Left lobe of liver (tissue), 2 donors: ENCODE data around the gene COA5. TPM values are rescaled to one million over a fixed set of nuclear protein-coding genes. Genes with fewer than 3 reads are reported as not detected.
A peak's percentile ranks its signal among the peaks of the same experiment; 100 is the strongest.

ENCODE experiments used
- ATAC-seq: fragments of 200-7000 bp; cut with Tn5 transposase; one replicate; pipeline ENCODE4 v1.9.1; 2020; ENCODE audit warnings: mild to moderate bottlenecking, moderate library complexity
- DNase-seq: peaks from one replicate; pipeline ENCODE4 v3.0.0-alpha.2; 2020; ENCODE audit warnings: low spot score
- total RNA-seq: library from RNA; stranded (reverse); gene quantifications from one replicate; pipeline ENCODE4 v1.2.1, GENCODE V29; 2021
- donor health status: DM: no; HTN: no; CAD: no; lungs with moderate emphysema.
- donor health status: DM: no; HTN: yes; CAD: no.

Gene COA5
- total RNA-seq, 1 donor from 2014 or later: 21.2 TPM

- DNase-seq: no peak
- no peak for ATAC-seq
These were observed 35.6 kb downstream of the COA5 start for GRCh38 chr2:98572676-98573075.

- ATAC-seq (no peak), DNase-seq (no peak)
These were observed 36.1 kb downstream of the COA5 start for GRCh38 chr2:98572211-98572610.

GRCh38 chr2:98571796-98572195 is 36.5 kb downstream of the COA5 start:
- DNase-seq (no peak), ATAC-seq (no peak)

- ATAC-seq (no peak), DNase-seq (no peak)
These were observed 37.1 kb downstream of the COA5 start for GRCh38 chr2:98571121-98571701.

- DNase-seq (no peak), ATAC-seq (no peak)
These were observed 38.0 kb downstream of the COA5 start for GRCh38 chr2:98570356-98570755.

GRCh38 chr2:98569915-98570314 is 38.4 kb downstream of the COA5 start:
- DNase-seq: no peak

GRCh38 chr2:98569197-98569793 is 39.0 kb downstream of the COA5 start:
- ATAC-seq (peak; percentile 71), DNase-seq (no peak)

More at GRCh38 chr2:98569915-98570314, 38.4 kb downstream of the COA5 start:
- no peak for ATAC-seq

GRCh38 chr2:98568161-98568956 is 40.0 kb downstream of the COA5 start:
- no peak for ATAC-seq
- DNase-seq: no peak

GRCh38 chr2:98565941-98566340 is 42.4 kb downstream of the COA5 start:
- DNase-seq (no peak), ATAC-seq (no peak)

- no peak for ATAC-seq
- no peak for DNase-seq
These were observed 42.9 kb downstream of the COA5 start for GRCh38 chr2:98565286-98565860.

- no peak for ATAC-seq
- no peak for DNase-seq
These were observed 43.7 kb downstream of the COA5 start for GRCh38 chr2:98564541-98565132.

GRCh38 chr2:98563394-98563793 is 44.9 kb downstream of the COA5 start:
- ATAC-seq: no peak
- DNase-seq: no peak

- peak; percentile 16 for ATAC-seq
- DNase-seq: no peak
These were observed 46.2 kb downstream of the COA5 start for GRCh38 chr2:98561902-98562695.

GRCh38 chr2:98561018-98561417 is 47.3 kb downstream of the COA5 start:
- DNase-seq: no peak
- ATAC-seq: no peak

GRCh38 chr2:98560256-98560771 is 48.0 kb downstream of the COA5 start:
- DNase-seq: no peak

GRCh38 chr2:98559581-98559980 is 48.7 kb downstream of the COA5 start:
- ATAC-seq (no peak), DNase-seq (no peak)

More at GRCh38 chr2:98560256-98560771, 48.0 kb downstream of the COA5 start:
- ATAC-seq: no peak

GRCh38 chr2:98558852-98559530 is 49.3 kb downstream of the COA5 start:
- ATAC-seq (no peak), DNase-seq (no peak)

GRCh38 chr2:98556344-98557033 is 51.8 kb downstream of the COA5 start:
- no peak for DNase-seq
- ATAC-seq: no peak

GRCh38 chr2:98555696-98556095 is 52.6 kb downstream of the COA5 start:
- ATAC-seq: no peak
- no peak for DNase-seq
